HFFc6 (cell line): Measurements from ENCODE around the gene JARID2. TPM values are rescaled to one million over a fixed set of nuclear protein-coding genes. Genes with fewer than 3 reads are reported as not detected.

Source experiments
- DNase-seq: peaks from one replicate; pipeline ENCODE4 v3.0.0-alpha.2; 2018
- H3K27ac Mint-ChIP-seq: 2 replicates; pipeline ENCODE4 v1.8.0; 2020; ENCODE audit warnings: mild to moderate bottlenecking, mixed read lengths
- H3K27me3 Mint-ChIP-seq: 2 replicates; pipeline ENCODE4 v1.8.0; 2021; ENCODE audit warnings: mild to moderate bottlenecking, moderate library complexity, mixed read lengths; ENCODE audit not compliant: insufficient read depth
- H3K36me3 Mint-ChIP-seq: 2 replicates; pipeline ENCODE4 v1.8.0; 2021; ENCODE audit warnings: low read depth, mixed read lengths
- H3K4me1 Mint-ChIP-seq: 2 replicates; pipeline ENCODE4 v1.8.0; 2020; ENCODE audit warnings: low read depth, mixed read lengths
- H3K4me3 Mint-ChIP-seq: 2 replicates; pipeline ENCODE4 v1.8.0; 2020; ENCODE audit warnings: mild to moderate bottlenecking, moderate library complexity, mixed read lengths
- H3K9me3 Mint-ChIP-seq: 2 replicates; pipeline ENCODE4 v1.8.0; 2020; ENCODE audit warnings: mild to moderate bottlenecking, mixed read lengths
- CTCF ChIP-seq: fragments of 200-600 bp; sonication (generic); IDR thresholded peaks from 2 replicates; pipeline ENCODE4 v1.5.0; 2021; ENCODE audit warnings: antibody characterized with exemption, mild to moderate bottlenecking
- total RNA-seq, 6 experiments: library from RNA; stranded (reverse); fragmentation: NEBNext Ultra II Directional; extraction: Animal tissue kit (Norgen Biotek cat#: 25700); gene quantifications; 2 replicates in 1 of 6; 3 replicates in 5 of 6; pipeline ENCODE4 v1.2.3, GENCODE V29; 2021

The JARID2 gene
- total RNA-seq, 6 experiments from 2014 or later, result 8.3 to 10.1 (median 9.5) TPM

- Mint-ChIP-seq H3K36me3 (peaks cover 10% of the 10 kb centered on the region), H3K27ac (peak overlapping the region; percentile 54; the same call in 1 of the 2 replicates), H3K27me3 (no peaks in the 10 kb centered on the region; the same call in 1 of the 2 replicates), H3K4me1 (peaks cover 69% of the 10 kb centered on the region), H3K9me3 (no peaks in the 10 kb centered on the region), H3K4me3 (no peak overlapping the region)
- TF ChIP-seq CTCF, result no peak
- no peak for DNase-seq
Observed at GRCh38 chr6:15352220-15352619, 106.4 kb downstream of the JARID2 start.

GRCh38 chr6:15352845-15353244 is 107.0 kb downstream of the JARID2 start:
- Mint-ChIP-seq H3K4me3 (no peak overlapping the region), H3K36me3 (peaks cover 10% of the 10 kb centered on the region), H3K27me3 (no peaks in the 10 kb centered on the region; the same call in 1 of the 2 replicates), H3K27ac (no peak overlapping the region), H3K4me1 (peaks cover 72% of the 10 kb centered on the region), H3K9me3 (no peaks in the 10 kb centered on the region)
- no peak for TF ChIP-seq CTCF
- no peak for DNase-seq

- Mint-ChIP-seq H3K4me3 (no peak overlapping the region), H3K36me3 (no peaks in the 10 kb centered on the region; the same call in 1 of the 2 replicates), H3K27ac (no peak overlapping the region), H3K4me1 (peaks cover 53% of the 10 kb centered on the region), H3K27me3 (no peaks in the 10 kb centered on the region; the same call in 1 of the 2 replicates), H3K9me3 (no peaks in the 10 kb centered on the region)
- TF ChIP-seq CTCF, result no peak
- no peak for DNase-seq
Observed at GRCh38 chr6:15355683-15356099, 109.8 kb downstream of the JARID2 start.

GRCh38 chr6:15356179-15356578 is 110.3 kb downstream of the JARID2 start:
- no peaks in the 10 kb centered on the region; the same call in 1 of the 2 replicates for H3K27me3 Mint-ChIP-seq
- H3K36me3 Mint-ChIP-seq, result no peaks in the 10 kb centered on the region; the same call in 1 of the 2 replicates
- H3K9me3 Mint-ChIP-seq, result no peaks in the 10 kb centered on the region
- peaks cover 48% of the 10 kb centered on the region for H3K4me1 Mint-ChIP-seq
- no peak overlapping the region for H3K27ac Mint-ChIP-seq
- no peak for TF ChIP-seq CTCF
- DNase-seq, result no peak
- no peak overlapping the region for H3K4me3 Mint-ChIP-seq

- no peak overlapping the region for H3K27ac Mint-ChIP-seq
- H3K36me3 Mint-ChIP-seq, result no peaks in the 10 kb centered on the region; the same call in 1 of the 2 replicates
- TF ChIP-seq CTCF, result no peak
- H3K4me3 Mint-ChIP-seq, result no peak overlapping the region
- no peaks in the 10 kb centered on the region; the same call in 1 of the 2 replicates for H3K27me3 Mint-ChIP-seq
- no peak for DNase-seq
- H3K4me1 Mint-ChIP-seq, result peaks cover 41% of the 10 kb centered on the region
- H3K9me3 Mint-ChIP-seq, result no peaks in the 10 kb centered on the region
Observed at GRCh38 chr6:15356937-15357336, 111.1 kb downstream of the JARID2 start.
